SW 1271 (cell line): ENCODE measurements around the gene MANSC4.

Source experiments
- DNase-seq, 2 experiments: peaks; one replicate each; lab custom pipeline; 2025; lab: John Stamatoyannopoulos, UW

The MANSC4 gene

DNA sequence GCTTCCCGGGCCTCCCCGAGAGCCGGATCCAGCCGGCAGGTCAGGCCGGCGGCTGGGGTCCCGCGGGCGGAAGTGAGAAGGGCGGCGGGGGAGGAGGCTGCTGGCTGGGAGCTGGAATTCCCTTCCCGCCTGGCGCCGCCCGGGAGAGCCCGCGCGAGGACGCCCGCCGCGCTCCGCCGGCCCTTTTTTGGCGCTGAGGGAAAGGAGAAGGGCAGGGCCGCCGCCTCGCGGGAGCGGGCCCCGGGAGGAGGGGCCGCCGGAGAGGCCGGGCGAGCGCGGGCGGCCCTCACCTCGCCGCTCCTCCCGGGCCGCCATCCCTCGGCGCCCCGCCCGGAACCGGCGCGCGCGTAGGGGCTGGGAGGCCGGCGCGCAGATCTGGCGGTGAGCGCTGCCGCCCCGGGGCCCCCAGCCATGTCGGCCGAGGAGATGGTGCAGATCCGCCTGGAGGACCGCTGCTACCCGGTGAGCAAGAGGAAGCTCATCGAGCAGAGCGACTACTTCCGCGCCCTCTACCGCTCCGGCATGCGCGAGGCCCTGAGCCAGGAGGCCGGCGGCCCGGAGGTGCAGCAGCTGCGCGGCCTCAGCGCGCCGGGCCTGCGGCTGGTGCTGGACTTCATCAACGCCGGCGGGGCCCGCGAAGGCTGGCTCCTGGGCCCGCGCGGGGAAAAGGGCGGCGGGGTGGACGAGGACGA, at the start of gene MANSC4, which contains the start of gene KLHL42:
Gene MANSC4 (minus strand): TSS at position 317 of the 692 bp plus-strand sequence. CDS start 8,960 bp downstream, outside the sequence.
Gene KLHL42 (plus strand): TSS at position 314 of the 692 bp plus-strand sequence. CDS start 98 bp downstream, at position 412.
- DNase-seq: peak; percentile 53 to 60

DNA sequence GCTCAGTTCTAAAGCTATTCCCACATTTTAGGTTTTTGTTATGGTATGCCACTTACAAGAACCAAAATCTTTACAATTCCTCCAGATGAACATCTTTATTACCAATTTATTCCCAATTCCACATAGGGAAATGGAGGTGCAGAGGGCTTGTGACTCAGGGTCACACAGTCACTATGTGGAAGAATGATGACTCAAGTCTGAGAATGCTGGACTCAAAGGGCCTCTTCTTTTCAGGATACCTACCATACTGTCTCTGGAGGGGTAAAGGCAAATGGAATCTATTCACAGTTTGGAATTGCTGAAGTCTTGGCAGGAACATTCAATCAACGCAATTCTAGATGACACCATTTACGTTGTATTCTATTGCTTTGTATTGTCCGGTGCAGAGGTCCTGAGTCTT, 48.2 kb upstream of the MANSC4 start:
- no peak for DNase-seq

DNA sequence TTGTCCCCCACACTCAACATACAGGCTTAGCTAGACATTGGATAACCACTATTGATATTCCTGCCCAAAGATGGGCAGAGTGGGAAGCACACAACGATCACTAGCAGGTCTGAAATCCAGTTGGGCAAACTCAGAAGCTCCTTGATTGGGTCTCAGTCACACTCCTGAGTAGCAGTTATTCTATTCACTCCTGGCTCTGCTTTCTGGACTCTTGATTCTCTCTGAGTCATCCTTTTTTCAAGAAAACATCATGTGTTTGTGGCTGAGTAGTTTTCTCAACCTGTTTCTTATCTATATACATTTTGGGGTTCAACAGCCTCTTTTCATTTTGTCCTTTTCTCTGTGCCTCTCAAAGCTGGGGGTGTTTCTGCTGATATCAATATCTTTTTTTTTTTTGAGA, 46.0 kb upstream of the MANSC4 start:
- DNase-seq: no peak

DNA sequence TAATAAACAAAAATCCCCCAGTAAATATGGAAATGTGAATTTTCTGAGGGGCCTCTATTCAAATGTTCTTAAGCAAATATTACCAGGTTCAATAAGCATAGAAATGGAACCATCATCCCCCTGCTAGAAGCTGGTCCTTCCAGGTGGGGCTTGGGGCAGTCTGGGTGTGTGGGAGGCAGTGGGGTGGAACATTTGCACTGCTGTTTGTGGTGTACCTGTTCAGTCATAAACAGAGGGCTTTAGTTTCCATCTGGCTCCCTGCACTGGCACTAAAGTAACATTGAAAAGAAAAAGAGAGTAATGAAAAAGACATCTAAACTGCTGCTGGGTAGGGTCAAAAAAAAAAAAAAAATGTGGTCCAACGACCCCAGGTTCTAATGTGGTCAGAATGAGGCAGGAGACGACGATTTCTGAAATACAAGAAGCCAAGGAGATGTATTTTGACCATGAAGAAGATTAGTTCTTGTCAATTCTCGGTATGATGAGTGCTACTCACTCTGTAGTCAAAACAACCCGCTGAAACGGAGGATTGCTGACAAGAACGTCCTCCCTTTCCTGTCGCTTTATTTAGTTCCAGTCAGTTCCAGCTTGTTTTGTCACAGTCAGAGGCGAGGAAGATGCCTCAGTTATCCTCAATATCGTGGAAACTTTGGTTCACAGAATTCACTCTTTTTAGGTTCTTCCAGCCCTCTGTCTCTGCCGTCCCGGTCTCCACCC, 44.2 kb upstream of the MANSC4 start:
- DNase-seq: no peak

DNA sequence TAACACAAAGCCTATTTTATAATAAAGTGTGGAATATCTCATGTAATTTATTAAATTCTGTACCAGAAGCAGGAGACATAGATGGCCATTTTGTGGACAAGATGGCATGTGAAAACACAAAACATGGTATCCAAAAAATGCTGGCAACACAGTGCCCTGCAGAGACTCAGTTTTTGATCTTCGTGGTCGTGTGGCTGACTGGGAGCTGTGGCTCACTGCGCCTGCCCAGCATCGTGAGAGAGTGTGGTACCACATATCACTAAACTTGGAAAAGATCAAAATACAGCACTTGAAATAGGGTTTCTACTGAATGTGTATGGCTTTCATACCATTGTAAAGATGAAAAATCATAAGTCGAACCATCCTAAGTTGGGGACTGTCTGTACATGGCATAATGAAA, 43.0 kb upstream of the MANSC4 start:
- no peak for DNase-seq

DNA sequence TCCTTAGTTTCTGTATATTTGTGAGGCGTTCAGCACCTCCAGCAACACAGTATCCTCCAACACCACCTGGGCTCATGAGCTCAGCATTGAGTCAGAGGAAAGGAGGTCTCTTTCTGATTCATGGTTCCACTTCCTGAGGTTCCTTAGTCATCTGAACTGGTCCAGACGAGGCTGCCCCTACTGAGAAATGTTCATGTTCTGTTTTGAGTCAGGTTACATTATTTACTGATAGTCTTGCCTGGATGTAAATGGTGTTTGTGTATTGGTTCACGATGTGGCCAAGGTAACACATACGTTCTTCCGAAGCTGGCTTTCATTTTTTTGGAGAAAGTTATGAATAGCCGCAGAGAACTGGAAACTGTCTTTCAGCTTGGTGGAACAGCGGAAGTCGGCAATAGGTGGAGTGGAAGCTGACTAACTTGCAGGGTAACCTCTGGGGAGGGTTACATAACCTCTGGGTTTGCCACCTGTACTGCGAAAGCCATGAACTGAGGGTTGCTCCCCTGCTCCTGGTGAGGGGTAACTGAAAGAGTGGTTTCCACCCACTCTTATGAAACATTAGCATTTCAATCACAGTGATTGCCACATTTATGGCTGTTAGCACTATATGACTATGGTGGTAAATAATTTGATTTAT, 42.2 kb upstream of the MANSC4 start:
- peak; percentile 58 to 80 for DNase-seq

DNA sequence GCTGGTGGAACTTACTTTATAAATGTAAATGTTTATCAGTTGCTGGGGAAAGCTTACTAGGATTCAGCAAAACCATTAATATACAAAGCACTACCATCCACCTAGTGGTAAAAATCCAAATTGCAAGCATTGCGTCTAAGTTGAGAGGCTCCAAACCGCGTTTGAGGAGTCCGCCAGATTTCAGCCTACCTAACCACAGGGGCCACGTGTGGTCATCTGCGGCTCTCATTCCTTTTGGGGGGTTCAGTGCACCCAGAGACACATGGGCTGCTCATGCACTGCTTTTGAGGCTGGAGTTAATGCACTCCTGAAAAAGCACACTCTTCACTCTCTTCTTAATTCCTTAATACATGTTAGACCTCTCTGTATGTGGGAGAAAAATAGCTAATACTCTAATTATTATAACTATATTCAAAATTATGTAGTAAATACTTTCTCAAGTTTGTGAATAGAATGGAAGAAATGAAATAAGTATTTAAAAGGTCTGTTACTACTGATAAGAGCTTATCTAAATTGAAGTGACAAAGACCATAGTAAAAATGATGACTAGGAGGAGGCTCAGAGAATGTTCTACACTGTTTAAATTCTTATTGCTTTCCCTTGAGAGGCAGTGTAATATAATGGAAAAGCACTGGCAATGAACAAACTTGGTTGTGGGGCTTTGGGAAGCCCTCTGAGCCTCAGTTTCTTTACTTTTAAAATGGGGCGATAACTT, 41.4 kb upstream of the MANSC4 start:
- peak; percentile 58 to 81 for DNase-seq

DNA sequence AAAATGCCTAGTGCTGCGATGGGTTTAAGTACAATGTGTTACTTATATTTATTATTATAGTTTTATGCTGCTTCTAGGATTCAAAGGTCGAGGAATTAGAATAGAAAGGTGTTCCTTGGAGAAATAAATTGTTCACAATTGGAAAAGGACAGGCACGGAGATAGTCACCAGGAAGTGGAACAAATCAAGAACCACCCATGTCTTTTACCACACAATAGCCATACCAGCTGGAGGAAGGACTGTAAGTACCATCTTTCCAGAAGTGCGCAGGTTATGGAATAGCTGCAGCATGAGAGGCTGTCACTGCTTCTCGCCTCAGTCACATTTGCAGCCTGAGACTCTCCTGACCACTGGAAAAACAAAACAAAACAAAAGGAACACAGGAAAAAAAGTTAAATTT, 40.5 kb upstream of the MANSC4 start:
- no peak for DNase-seq

DNA sequence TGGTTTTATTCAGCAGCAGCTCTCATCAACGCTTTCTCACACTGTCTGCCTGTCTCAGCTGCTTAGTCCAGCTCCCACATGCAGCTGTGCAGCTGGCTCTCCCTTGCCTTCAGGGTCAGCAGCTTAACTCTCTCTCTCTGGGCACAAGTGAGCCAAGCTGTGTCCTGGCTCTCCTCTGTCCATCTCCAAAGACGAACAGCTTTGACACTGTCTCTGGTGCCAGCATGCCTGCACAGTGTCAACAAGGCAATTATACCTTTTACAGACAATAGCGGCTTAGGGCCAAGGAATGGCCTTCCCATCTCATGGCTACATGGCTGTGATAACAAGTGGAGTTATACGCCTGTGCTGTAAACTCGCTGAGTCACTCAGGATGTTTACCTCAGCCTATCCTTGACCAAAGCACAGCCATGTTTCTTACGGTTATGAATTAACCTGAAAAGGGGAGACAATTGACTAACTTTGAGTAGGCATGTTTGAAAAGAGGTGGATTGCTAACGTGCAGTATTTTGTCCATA, 38.4 kb upstream of the MANSC4 start:
- DNase-seq: no peak

DNA sequence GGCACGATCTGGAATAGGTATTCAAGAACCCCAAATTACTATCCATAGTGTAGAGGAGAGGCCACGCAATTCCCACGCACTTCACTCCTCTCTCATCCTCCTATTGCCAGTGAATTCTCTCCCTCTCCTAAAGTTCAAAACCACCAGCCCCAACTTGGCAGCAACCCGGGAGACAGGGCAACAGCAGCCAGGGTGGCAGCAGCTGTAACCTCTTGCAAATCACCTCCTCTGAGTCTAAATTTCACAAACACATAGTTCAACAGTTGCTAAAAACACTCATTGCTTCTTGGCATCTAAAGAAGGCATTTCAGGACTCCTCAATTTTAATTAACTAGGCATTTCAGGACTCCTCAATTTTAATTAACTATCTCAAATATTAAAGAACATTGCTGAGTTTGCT, 37.7 kb upstream of the MANSC4 start:
- DNase-seq: no peak

DNA sequence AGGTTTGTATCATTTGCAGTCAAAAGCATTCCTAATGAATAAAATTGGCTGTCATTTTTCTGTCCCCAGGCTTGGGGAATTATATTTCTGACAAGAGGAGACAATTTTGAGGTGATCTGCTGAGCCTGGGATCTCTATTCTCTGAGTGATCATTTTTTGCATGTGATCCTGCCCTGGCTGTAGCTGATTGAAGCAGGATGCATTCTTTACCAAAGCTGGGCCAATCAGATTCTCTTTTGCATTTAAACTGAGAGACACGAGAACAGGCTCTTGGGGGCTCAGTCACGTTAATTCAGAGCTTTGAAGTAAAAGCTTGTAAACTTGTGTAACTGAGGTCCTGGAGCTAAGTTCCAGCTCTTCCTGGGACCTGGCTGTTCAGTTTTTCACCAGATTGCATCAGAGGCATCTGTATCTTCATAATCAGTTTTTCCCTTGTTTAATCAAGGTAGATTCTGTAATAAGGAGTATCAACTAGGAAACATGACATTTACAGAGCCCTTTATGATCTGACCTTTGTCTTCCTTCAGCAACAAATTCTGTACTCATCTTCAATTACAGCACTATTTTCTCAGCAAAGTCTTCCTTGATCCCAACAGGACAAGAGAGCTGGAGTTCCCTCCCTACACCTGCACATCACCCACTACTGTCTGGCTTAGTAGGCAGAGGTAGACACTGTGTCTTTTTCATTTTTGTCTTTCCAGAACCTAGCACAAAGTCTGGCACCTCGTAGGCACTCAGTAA, 35.0 kb upstream of the MANSC4 start:
- no peak for DNase-seq

DNA sequence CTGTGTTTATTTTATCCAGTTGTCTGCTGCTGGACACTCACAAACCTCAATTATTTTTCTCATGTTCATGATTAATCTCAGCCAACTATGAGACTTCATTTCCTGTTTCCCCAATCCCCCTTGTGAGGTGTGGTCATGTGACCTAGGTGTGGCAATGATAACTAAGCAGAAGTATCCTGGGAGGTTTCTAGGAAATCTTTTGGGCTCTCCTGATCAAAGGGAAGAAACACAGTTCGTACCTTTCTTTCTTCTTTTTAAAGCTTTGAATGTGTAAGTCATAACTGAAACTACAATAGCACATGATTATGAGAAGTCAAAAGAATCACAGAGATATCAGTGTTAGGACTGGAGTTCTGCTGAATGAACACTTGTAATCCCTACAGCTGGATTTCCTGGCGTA, 34.4 kb upstream of the MANSC4 start:
- DNase-seq: no peak

DNA sequence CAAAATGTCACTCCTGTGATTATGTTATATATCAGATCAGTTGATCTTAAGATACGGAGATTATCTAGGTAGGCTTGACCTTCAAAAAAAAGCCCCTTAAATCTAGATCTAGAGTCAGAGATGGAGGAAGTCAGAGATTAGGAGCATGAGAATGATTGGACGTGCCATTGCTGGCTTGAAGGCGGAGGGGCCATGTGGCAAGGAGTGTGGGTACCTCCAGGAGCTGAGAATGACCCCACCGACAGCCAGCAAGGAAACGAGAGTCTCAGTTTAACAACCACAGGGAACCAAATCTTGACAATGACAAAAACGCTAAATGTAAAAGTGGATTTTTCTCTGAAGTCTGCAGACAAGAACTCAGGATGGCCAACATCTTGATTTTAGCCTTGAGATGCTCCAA, 32.5 kb upstream of the MANSC4 start:
- DNase-seq: no peak

DNA sequence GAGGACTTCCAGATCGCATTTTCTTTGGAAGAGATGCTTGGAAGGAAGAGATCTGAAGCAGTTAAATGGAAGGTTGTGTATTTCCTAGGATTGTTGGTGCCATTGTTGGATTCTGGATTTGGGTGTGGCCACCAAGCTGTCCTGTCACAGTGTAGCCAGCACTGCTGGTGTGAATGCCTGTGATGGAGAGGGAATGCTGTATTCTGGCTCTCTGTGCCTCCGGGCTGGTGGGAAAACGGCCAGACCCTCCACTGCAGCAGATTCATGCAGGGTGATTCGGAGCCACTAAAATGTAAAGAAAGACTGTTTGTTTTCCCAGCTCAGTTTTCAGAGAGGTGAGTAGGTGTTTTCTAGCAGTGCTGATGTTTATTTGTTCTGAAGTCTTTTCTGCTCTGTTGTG, 30.7 kb upstream of the MANSC4 start:
- no peak for DNase-seq

DNA sequence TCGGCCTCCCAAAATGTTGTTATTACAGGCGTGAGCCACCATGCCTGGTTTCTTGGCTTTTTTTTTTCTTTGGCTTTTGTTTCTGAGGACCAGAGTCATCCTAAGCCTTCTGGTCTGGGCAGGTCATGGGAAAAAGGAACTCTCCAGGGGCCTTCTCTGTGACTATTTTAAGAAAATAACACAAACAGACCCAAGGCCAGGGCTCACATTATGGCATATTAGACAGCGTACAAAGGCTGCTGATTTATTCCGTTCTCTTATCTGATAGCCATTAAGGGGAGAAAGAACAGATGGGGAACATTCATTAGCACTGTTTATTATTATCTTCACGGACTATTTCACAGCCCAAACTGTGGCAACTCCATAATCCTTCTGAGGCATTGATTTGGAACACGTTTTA, 28.8 kb upstream of the MANSC4 start:
- DNase-seq: no peak

DNA sequence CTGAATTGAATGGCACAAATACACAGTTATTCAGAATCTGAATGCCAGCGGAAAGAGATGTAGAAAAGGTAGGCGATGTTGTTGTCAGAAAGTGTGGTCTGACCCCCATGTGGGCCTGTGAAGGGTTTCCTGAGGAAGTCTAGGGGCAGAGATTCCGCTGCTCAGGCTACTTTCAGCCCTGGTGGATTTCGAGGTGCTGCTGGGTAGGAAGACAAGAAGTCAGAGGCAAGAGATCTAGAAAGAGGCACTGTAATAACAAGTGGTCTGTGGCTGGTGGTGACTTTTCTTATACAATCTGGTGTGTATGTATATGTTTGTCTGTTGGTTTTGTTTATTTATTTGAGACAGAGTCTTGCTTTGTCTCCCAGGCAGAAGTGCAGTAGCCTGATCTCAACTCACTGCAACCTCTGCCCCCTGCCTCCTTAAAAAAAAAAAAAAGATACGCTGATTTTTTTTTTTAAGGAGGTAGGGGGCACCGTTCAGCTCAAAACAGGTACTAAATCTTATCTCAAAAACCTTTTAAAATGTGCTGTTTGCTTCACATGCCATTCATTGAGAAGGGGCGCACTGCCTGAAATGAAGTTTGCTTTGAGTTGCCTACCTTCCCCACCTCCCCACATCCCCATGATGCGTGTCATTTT, 27.1 kb upstream of the MANSC4 start:
- no peak for DNase-seq

DNA sequence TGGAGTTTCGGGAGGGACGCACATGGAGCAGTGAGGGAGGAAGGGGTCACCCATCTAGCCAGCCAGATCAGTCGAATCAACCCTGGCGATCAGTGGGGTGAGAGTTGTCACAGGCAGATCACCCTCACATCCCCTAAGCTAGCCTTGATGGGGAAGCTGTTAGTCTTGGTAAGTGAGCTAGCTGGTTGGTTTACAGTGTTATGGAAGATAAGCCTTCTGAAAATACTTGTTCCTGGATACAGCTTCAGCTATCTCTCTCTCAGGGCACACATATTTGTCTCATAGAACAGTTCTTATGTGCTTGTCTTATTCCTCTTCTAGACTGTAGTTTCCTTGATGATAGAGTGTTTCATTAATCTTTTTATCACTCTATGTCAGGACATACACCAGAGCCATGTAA, 26.2 kb upstream of the MANSC4 start:
- no peak for DNase-seq

DNA sequence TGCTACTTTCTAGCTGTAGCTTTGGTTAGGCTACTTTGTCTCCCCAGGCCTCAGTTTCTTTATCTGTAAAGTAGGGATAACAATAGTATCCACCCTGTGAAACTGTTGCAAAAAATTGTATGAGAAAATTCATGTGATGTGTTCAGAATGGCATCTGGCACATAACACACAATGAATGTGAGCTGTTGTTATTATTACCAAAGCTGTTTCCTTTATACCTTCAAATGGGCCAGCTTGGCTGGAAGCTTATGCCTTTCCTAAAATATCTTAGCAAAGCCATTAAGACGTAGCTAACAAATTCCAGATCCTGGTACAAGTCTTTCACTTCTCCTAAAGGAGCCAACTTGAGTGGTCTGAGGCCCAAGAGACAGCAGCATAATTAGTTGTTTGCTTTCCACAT, 25.2 kb upstream of the MANSC4 start:
- no peak for DNase-seq

DNA sequence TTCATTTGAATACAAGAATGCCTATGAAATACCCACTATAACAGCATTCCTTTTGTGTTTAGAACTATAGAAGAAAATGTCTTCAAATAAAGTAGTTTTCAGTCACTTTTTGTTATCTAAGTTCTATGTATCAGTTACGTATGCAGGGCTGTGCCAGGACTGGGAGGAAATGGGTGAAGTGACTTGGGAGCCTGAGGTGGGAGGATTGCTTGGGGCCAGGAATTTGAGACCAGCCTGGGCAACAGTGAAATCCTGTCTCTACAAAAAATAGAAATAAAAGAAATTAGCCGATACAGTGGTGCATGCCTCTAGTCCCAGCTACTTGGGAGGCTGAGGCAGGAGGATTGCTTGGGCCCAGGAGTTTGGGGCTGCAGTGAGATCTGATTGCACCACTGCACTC, 22.9 kb upstream of the MANSC4 start:
- no peak for DNase-seq

DNA sequence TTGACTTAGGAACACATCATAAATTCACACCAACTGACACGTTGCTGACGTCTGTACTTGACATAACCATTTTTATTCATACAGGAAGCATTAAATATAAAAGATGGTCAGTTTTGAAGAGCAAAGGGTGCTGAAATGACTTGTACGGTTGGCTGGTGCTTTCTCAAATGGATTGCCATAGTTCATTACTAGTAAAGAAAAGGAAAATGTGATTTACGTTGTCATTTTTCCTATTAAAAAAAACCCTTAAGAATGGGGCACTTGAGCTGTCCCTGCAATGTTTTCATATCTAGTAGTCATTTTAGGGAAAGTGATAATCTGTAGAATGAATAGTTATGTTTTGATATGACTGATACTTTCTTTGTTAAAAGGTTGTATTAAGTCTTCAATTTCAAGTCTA, 22.5 kb upstream of the MANSC4 start:
- DNase-seq: no peak

DNA sequence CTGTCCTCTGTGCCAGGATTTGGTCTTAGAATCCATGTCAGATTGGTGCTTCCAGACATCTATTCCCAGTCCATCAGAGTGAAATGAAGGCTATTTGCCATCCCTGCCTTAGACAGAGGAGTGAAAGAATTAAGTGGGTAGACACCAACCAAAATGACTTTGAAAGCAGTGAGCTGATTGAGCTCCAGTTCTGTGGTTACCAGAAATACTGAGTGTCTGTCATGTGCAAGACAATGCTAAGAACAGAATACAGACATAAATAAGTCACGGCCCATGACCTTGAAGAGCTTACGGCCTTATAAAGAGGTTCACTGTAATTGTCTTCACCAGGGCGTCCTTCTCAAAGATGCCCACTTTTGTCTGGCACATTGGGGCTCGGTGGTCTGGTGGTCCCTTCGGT, 21.6 kb upstream of the MANSC4 start:
- DNase-seq: no peak
